Mucosa of descending colon (tissue), 3 donors: ENCODE data around the gene PKN3. TPM values are rescaled to one million over a fixed set of nuclear protein-coding genes. Genes with fewer than 3 reads are reported as not detected.

Source experiments
- total RNA-seq, 3 donors: library from RNA; stranded (reverse); fragmentation: NEBNext Ultra II Directional in 2 of 3; extraction: Animal tissue kit (Norgen Biotek cat#: 25700) in 2 of 3; gene quantifications; one replicate each; pipeline versions ENCODE4 v1.2.1 to v1.2.4, GENCODE V29; 2021 to 2023
- donor health status: DM: no; HTN: no; CAD: no; lungs with moderate emphysema.
- donor health status: DM: no; HTN: no; CAD: no.
- donor health status: DM: no; HTN: yes; CAD: no.

The PKN3 gene
- total RNA-seq, 3 donors from 2014 or later: 2.5 to 4.9 (median 3.8) TPM

Other genes starting within 250 kb of the PKN3 start
- 10 to 100 TPM; 17.1 to 26.1 (median 19.4) TPM for gene ODF2, start 246.5 kb upstream of the PKN3 start, total RNA-seq
- 10 to 100 TPM; 25.7 to 35.0 (median 28.0) TPM for gene GLE1, start 197.8 kb upstream of the PKN3 start, total RNA-seq
- gene SPTAN1, start 149.9 kb upstream of the PKN3 start, total RNA-seq: 100 to 1,000 TPM; 235 to 322 (median 321) TPM
- gene DYNC2I2, start 45.7 kb upstream of the PKN3 start, total RNA-seq: 10 to 100 TPM; 36.7 to 46.3 (median 43.7) TPM
- gene SET, start 13.3 kb upstream of the PKN3 start, total RNA-seq: 100 to 1,000 TPM; 174 to 272 (median 212) TPM
- gene ZDHHC12, start 21.6 kb downstream of the PKN3 start, total RNA-seq: 10 to 100 TPM; 33.0 to 89.5 (median 76.8) TPM
- 10 to 100 TPM; 54.7 to 71.3 (median 68.8) TPM for gene ZER1, start 69.4 kb downstream of the PKN3 start, total RNA-seq
- 10 to 100 TPM; 20.6 to 30.6 (median 25.9) TPM for gene TBC1D13, start 84.8 kb downstream of the PKN3 start, total RNA-seq
- gene ENDOG, start 116.0 kb downstream of the PKN3 start, total RNA-seq: 10 to 100 TPM; 30.2 to 56.1 (median 37.9) TPM
- 10 to 100 TPM; 31.6 to 35.5 (median 31.7) TPM for gene SPOUT1, start 127.3 kb downstream of the PKN3 start, total RNA-seq
- gene KYAT1, start 179.4 kb downstream of the PKN3 start, total RNA-seq: 1 to 10 TPM; 1.9 to 6.4 (median 2.9) TPM
- gene LRRC8A, start 179.6 kb downstream of the PKN3 start, total RNA-seq: 10 to 100 TPM; 25.3 to 48.5 (median 25.4) TPM
- 10 to 100 TPM in 1 of 3 donors, 1 to 10 TPM in 2; 2.2 to 19.0 (median 5.2) TPM for gene PHYHD1, start 218.5 kb downstream of the PKN3 start, total RNA-seq
- 1 to 10 TPM; 8.7 to 9.9 (median 9.7) TPM for gene DOLK, start 245.1 kb downstream of the PKN3 start, total RNA-seq
- gene NUP188, start 245.2 kb downstream of the PKN3 start, total RNA-seq: 10 to 100 TPM; 24.4 to 36.7 (median 30.4) TPM